Posterior cingulate gyrus (tissue), 11 donors: Measurements from ENCODE around the gene C5orf46.
"Not testable (repeated sequence)": the region's sequence is repeated elsewhere in the genome, so short reads cannot be mapped to it uniquely, and the experiment has no call there.

Experiments
- DNase-seq, 10 donors: peaks; one replicate each; pipeline versions ENCODE4 v3.0.0 to v3.0.0-alpha.2; 2020 to 2021; ENCODE audit warnings: mixed read lengths in 3 of 10
- intact Hi-C: fragments of 100-400 bp; cut with DNase I; formaldehyde crosslinking; loops from one replicate; pipeline ENCODE4 v1.15.1; 2023

C5orf46 gene

GRCh38 chr5:147906326-147907095 is at the start of gene C5orf46:
TSS of gene C5orf46 (minus strand) at chr5:147906538. CDS start at chr5:147906501, 37 bp downstream.
- intact Hi-C loops = no loop called here
- no peak for DNase-seq

GRCh38 chr5:147954971-147955370 is 48.6 kb upstream of the C5orf46 start:
- intact Hi-C loops = no loop called here
- no peak for DNase-seq

GRCh38 chr5:147949711-147950573 is 43.6 kb upstream of the C5orf46 start:
- no peak for DNase-seq
- intact Hi-C loops = loop anchor here (2.0 kb wide), 1 partner anchor 171 kb away; no protein-coding TSS in a partner anchor

- intact Hi-C loops, DNase-seq: not testable (repeated sequence)
Observed at GRCh38 chr5:147946658-147947274, 40.4 kb upstream of the C5orf46 start.

- DNase-seq = no peak
- intact Hi-C loops = no loop called here
Observed at GRCh38 chr5:147939431-147940114, 33.2 kb upstream of the C5orf46 start.

- intact Hi-C loops = no loop called here
- no peak for DNase-seq
Observed at GRCh38 chr5:147935032-147935431, 28.7 kb upstream of the C5orf46 start.

GRCh38 chr5:147930769-147931168 is 24.4 kb upstream of the C5orf46 start:
- intact Hi-C loops = no loop called here
- no peak for DNase-seq

GRCh38 chr5:147927901-147928300 is 21.6 kb upstream of the C5orf46 start:
- no peak for DNase-seq
- intact Hi-C loops = no loop called here

GRCh38 chr5:147925020-147925419 is 18.7 kb upstream of the C5orf46 start:
- intact Hi-C loops = no loop called here
- DNase-seq = no peak

GRCh38 chr5:147921136-147921535 is 14.8 kb upstream of the C5orf46 start:
- DNase-seq = no peak
- intact Hi-C loops = no loop called here

- intact Hi-C loops = no loop called here
- DNase-seq = no peak
Observed at GRCh38 chr5:147920420-147921030, 14.2 kb upstream of the C5orf46 start.

- no peak for DNase-seq
- intact Hi-C loops = no loop called here
Observed at GRCh38 chr5:147918899-147919298, 12.6 kb upstream of the C5orf46 start.

GRCh38 chr5:147918101-147918685 is 11.9 kb upstream of the C5orf46 start:
- intact Hi-C loops = no loop called here
- no peak for DNase-seq

GRCh38 chr5:147913786-147914185 is 7.4 kb upstream of the C5orf46 start:
- DNase-seq = no peak
- intact Hi-C loops = no loop called here

- no peak for DNase-seq
- intact Hi-C loops = no loop called here
Observed at GRCh38 chr5:147912011-147912410, 5.7 kb upstream of the C5orf46 start.

- peak in 7 of 10 donors; percentile 15 to 85 (median 38) for DNase-seq
- intact Hi-C loops = no loop called here
Observed at GRCh38 chr5:147911427-147911826, 5.1 kb upstream of the C5orf46 start.

GRCh38 chr5:147904110-147904509 is 2.2 kb downstream of the C5orf46 start:
- no peak for DNase-seq

GRCh38 chr5:147902609-147903115 is 3.7 kb downstream of the C5orf46 start:
- intact Hi-C loops = no loop called here

More at GRCh38 chr5:147904110-147904509, 2.2 kb downstream of the C5orf46 start:
- intact Hi-C loops = no loop called here

GRCh38 chr5:147901599-147902039 is 4.7 kb downstream of the C5orf46 start:
- intact Hi-C loops = no loop called here
- no peak for DNase-seq

More at GRCh38 chr5:147902609-147903115, 3.7 kb downstream of the C5orf46 start:
- DNase-seq = no peak
